ENCODE data around the gene MAML2.

Gene MAML2

DNA sequence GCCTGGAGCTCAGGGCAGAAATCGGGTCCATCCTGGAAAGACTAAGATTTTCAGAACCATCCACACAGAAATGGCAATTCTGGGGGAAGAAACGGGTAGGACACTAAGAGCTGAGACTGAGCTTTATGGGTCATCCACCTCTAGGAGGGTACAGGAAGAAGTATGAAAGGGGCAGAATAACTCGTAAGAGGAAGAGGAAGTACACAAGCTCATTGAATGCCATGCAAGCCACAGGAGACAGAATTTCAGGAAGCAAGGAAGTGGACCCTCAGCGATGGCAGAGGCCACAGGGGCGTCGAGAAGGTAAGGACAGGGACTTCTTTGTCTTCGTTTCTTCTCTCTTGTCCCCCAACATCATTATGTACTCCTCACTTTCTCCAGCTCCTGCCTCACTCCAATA is 169.6 kb downstream of the MAML2 start:
- H3K36me3 ChIP-seq (ENCODE audit: control insufficient read depth in 1 of 2, insufficient read depth in 2 of 2, low read depth in 1 of 2, low read length in 2 of 2) = peaks cover 4 to 12% of the 10 kb centered on the region in 2 experiments
- no peak overlapping the region for H3K23ac ChIP-seq (ENCODE audit: low read length in 2 of 2)
- H3K27ac ChIP-seq (ENCODE audit: low read length, poor library complexity, severe bottlenecking) = no peak overlapping the region
- no peak overlapping the region for H4K8ac ChIP-seq (ENCODE audit: low read length)
- no peaks in the 10 kb centered on the region for H3K27me3 ChIP-seq (ENCODE audit: control insufficient read depth in 1 of 2, insufficient read depth in 1 of 2, low read length in 2 of 2)
- H3K18ac ChIP-seq (ENCODE audit: low read depth in 1 of 2, low read length in 2 of 2) = peak overlapping the region; percentile 26 to 82
- H3K79me1 ChIP-seq (replicated peaks; ENCODE audit: low read length, poor library complexity, severe bottlenecking) = peaks cover 34% of the 10 kb centered on the region
- H2BK15ac ChIP-seq (ENCODE audit: low read depth, poor library complexity, severe bottlenecking) = no peak overlapping the region
- H3K9ac ChIP-seq (ENCODE audit: low read length) = no peak overlapping the region
- DNase-seq = no peak
- no peak overlapping the region for H4K91ac ChIP-seq (ENCODE audit: low read length)
- H3K4me1 ChIP-seq (ENCODE audit: control insufficient read depth, insufficient read depth, low read depth, low read length) = peaks cover 10% of the 10 kb centered on the region
- H2AFZ ChIP-seq (ENCODE audit: low read depth, low read length) = no peak overlapping the region
- H3K9me3 ChIP-seq (ENCODE audit: control insufficient read depth, low read length) = no peaks in the 10 kb centered on the region
- H2BK12ac ChIP-seq (ENCODE audit: low read length in 2 of 2) = peak overlapping the region in 1 of 2 experiments; percentile 42
- 90% methylated on average over 6 of the region's 7 CpGs for WGBS
- no peak overlapping the region for H2BK120ac ChIP-seq (ENCODE audit: low read depth, low read length)
- H3K4ac ChIP-seq (ENCODE audit: low read depth in 1 of 2, low read length in 2 of 2) = peak overlapping the region in 1 of 2 experiments; percentile 79
- no peak overlapping the region for H2BK5ac ChIP-seq (ENCODE audit: low read depth, low read length, poor library complexity, severe bottlenecking)
- H2AK5ac ChIP-seq (ENCODE audit: low read length, severe bottlenecking) = no peak overlapping the region
- no peak overlapping the region for H3K4me2 ChIP-seq (ENCODE audit: low read length, poor library complexity, severe bottlenecking)
- peak overlapping the region in 1 of 2 experiments; percentile 12 for H3K14ac ChIP-seq (ENCODE audit: low read length in 2 of 2)
- no peak overlapping the region for H3K4me3 ChIP-seq (ENCODE audit: insufficient read depth in 1 of 2, low read depth in 1 of 2, low read length in 2 of 2)

DNA sequence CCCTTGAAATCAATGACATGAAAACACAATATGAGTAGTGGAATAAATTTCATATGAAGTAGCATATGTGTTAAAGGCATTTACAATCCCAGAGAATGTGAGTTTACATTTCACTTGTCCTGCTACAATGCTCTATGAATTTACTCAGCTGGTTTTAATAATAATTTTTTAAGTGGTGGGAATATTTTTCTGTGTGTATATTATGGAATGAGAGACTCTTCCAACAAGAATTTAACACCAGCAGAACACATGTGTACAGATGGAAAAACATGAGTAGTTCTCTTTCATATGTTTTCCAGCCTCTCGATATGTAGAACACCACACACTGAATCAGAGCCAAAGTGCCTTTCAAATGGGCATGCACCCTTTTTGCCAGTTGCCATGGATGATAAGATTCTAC is 170.4 kb downstream of the MAML2 start:
- no peak overlapping the region for H3K27ac ChIP-seq (ENCODE audit: low read length, poor library complexity, severe bottlenecking)
- no peak overlapping the region for H4K91ac ChIP-seq (ENCODE audit: low read length)
- no peak for DNase-seq
- no peak overlapping the region for H3K4ac ChIP-seq (ENCODE audit: low read depth in 1 of 2, low read length in 2 of 2)
- H2BK120ac ChIP-seq (ENCODE audit: low read depth, low read length) = no peak overlapping the region
- no peak overlapping the region for H2BK15ac ChIP-seq (ENCODE audit: low read depth, poor library complexity, severe bottlenecking)
- no peaks in the 10 kb centered on the region for H3K27me3 ChIP-seq (ENCODE audit: control insufficient read depth in 1 of 2, insufficient read depth in 1 of 2, low read length in 2 of 2)
- peaks cover 0 to 10% of the 10 kb centered on the region in 2 experiments for H3K36me3 ChIP-seq (ENCODE audit: control insufficient read depth in 1 of 2, insufficient read depth in 2 of 2, low read depth in 1 of 2, low read length in 2 of 2)
- H3K9me3 ChIP-seq (ENCODE audit: control insufficient read depth, low read length) = no peaks in the 10 kb centered on the region
- H2AFZ ChIP-seq (ENCODE audit: low read depth, low read length) = no peak overlapping the region
- WGBS = 93% methylated on average over 1 of the region's 1 CpG
- H3K18ac ChIP-seq (ENCODE audit: low read depth in 1 of 2, low read length in 2 of 2) = peak overlapping the region in 1 of 2 experiments; percentile 37
- H2BK5ac ChIP-seq (ENCODE audit: low read depth, low read length, poor library complexity, severe bottlenecking) = no peak overlapping the region
- no peak overlapping the region for H3K9ac ChIP-seq (ENCODE audit: low read length)
- peaks cover 9% of the 10 kb centered on the region for H3K4me1 ChIP-seq (ENCODE audit: control insufficient read depth, insufficient read depth, low read depth, low read length)
- H3K4me2 ChIP-seq (ENCODE audit: low read length, poor library complexity, severe bottlenecking) = no peak overlapping the region
- H4K8ac ChIP-seq (ENCODE audit: low read length) = no peak overlapping the region
- no peak overlapping the region for H3K4me3 ChIP-seq (ENCODE audit: insufficient read depth in 1 of 2, low read depth in 1 of 2, low read length in 2 of 2)
- peaks cover 34% of the 10 kb centered on the region for H3K79me1 ChIP-seq (replicated peaks; ENCODE audit: low read length, poor library complexity, severe bottlenecking)
- no peak overlapping the region for H3K14ac ChIP-seq (ENCODE audit: low read length in 2 of 2)
- H3K23ac ChIP-seq (ENCODE audit: low read length in 2 of 2) = no peak overlapping the region
- no peak overlapping the region for H2BK12ac ChIP-seq (ENCODE audit: low read length in 2 of 2)
- no peak overlapping the region for H2AK5ac ChIP-seq (ENCODE audit: low read length, severe bottlenecking)

GRCh38 chr11:96169250-96169649 is 173.7 kb downstream of the MAML2 start:
- Histone ChIP-seq H3K9ac (ENCODE audit: low read length) (peak overlapping the region; percentile 74), H2BK15ac (ENCODE audit: low read depth, poor library complexity, severe bottlenecking) (no peak overlapping the region), H3K23ac (ENCODE audit: low read length in 2 of 2) (no peak overlapping the region), H3K79me1 (replicated peaks; ENCODE audit: low read length, poor library complexity, severe bottlenecking) (peaks cover 34% of the 10 kb centered on the region), H3K9me3 (ENCODE audit: control insufficient read depth, low read length) (no peaks in the 10 kb centered on the region), H3K36me3 (ENCODE audit: control insufficient read depth in 1 of 2, insufficient read depth in 2 of 2, low read depth in 1 of 2, low read length in 2 of 2) (peaks cover 0 to 5% of the 10 kb centered on the region in 2 experiments), H2BK12ac (ENCODE audit: low read length in 2 of 2) (peak overlapping the region; percentile 1 to 72), H3K4ac (ENCODE audit: low read depth in 1 of 2, low read length in 2 of 2) (peak overlapping the region in 1 of 2 experiments; percentile 50), H3K14ac (ENCODE audit: low read length in 2 of 2) (no peak overlapping the region), H3K18ac (ENCODE audit: low read depth in 1 of 2, low read length in 2 of 2) (peak overlapping the region; percentile 4 to 92), H4K8ac (ENCODE audit: low read length) (no peak overlapping the region), H3K27ac (ENCODE audit: low read length, poor library complexity, severe bottlenecking) (peak overlapping the region; percentile 75), H3K4me1 (ENCODE audit: control insufficient read depth, insufficient read depth, low read depth, low read length) (peaks cover 14% of the 10 kb centered on the region), H3K4me3 (ENCODE audit: insufficient read depth in 1 of 2, low read depth in 1 of 2, low read length in 2 of 2) (peak overlapping the region in 1 of 2 experiments; percentile 46), H2AFZ (ENCODE audit: low read depth, low read length) (no peak overlapping the region), H2AK5ac (ENCODE audit: low read length, severe bottlenecking) (peak overlapping the region; percentile 89), H4K91ac (ENCODE audit: low read length) (peak overlapping the region; percentile 2), H2BK120ac (ENCODE audit: low read depth, low read length) (peak overlapping the region; percentile 22), H3K27me3 (ENCODE audit: control insufficient read depth in 1 of 2, insufficient read depth in 1 of 2, low read length in 2 of 2) (no peaks in the 10 kb centered on the region), H2BK5ac (ENCODE audit: low read depth, low read length, poor library complexity, severe bottlenecking) (no peak overlapping the region), H3K4me2 (ENCODE audit: low read length, poor library complexity, severe bottlenecking) (no peak overlapping the region)
- 47% methylated on average over 3 of the region's 3 CpGs for WGBS
- peak; percentile 63 for DNase-seq

- no peak overlapping the region for H2AFZ ChIP-seq (ENCODE audit: low read depth, low read length)
- no peak overlapping the region for H2BK15ac ChIP-seq (ENCODE audit: low read depth, poor library complexity, severe bottlenecking)
- peaks cover 28% of the 10 kb centered on the region for H3K79me1 ChIP-seq (replicated peaks; ENCODE audit: low read length, poor library complexity, severe bottlenecking)
- no peak overlapping the region for H3K23ac ChIP-seq (ENCODE audit: low read length in 2 of 2)
- H4K91ac ChIP-seq (ENCODE audit: low read length) = no peak overlapping the region
- H3K4me3 ChIP-seq (ENCODE audit: insufficient read depth in 1 of 2, low read depth in 1 of 2, low read length in 2 of 2) = peak overlapping the region in 1 of 2 experiments; percentile 46
- H3K9me3 ChIP-seq (ENCODE audit: control insufficient read depth, low read length) = no peaks in the 10 kb centered on the region
- peak overlapping the region in 1 of 2 experiments; percentile 45 for H3K18ac ChIP-seq (ENCODE audit: low read depth in 1 of 2, low read length in 2 of 2)
- H3K27me3 ChIP-seq (ENCODE audit: control insufficient read depth in 1 of 2, insufficient read depth in 1 of 2, low read length in 2 of 2) = no peaks in the 10 kb centered on the region
- H3K27ac ChIP-seq (ENCODE audit: low read length, poor library complexity, severe bottlenecking) = peak overlapping the region; percentile 75
- H3K9ac ChIP-seq (ENCODE audit: low read length) = peak overlapping the region; percentile 74
- H2BK120ac ChIP-seq (ENCODE audit: low read depth, low read length) = no peak overlapping the region
- no peak overlapping the region for H3K4me2 ChIP-seq (ENCODE audit: low read length, poor library complexity, severe bottlenecking)
- no peak overlapping the region for H3K14ac ChIP-seq (ENCODE audit: low read length in 2 of 2)
- H4K8ac ChIP-seq (ENCODE audit: low read length) = no peak overlapping the region
- peaks cover 0 to 5% of the 10 kb centered on the region in 2 experiments for H3K36me3 ChIP-seq (ENCODE audit: control insufficient read depth in 1 of 2, insufficient read depth in 2 of 2, low read depth in 1 of 2, low read length in 2 of 2)
- H2AK5ac ChIP-seq (ENCODE audit: low read length, severe bottlenecking) = no peak overlapping the region
- DNase-seq = peak; percentile 96
- H2BK5ac ChIP-seq (ENCODE audit: low read depth, low read length, poor library complexity, severe bottlenecking) = no peak overlapping the region
- no peak overlapping the region for H3K4ac ChIP-seq (ENCODE audit: low read depth in 1 of 2, low read length in 2 of 2)
- WGBS = 0% methylated on average over 1 of the region's 2 CpGs
- H3K4me1 ChIP-seq (ENCODE audit: control insufficient read depth, insufficient read depth, low read depth, low read length) = peaks cover 14% of the 10 kb centered on the region
- peak overlapping the region in 1 of 2 experiments; percentile 23 for H2BK12ac ChIP-seq (ENCODE audit: low read length in 2 of 2)
Measured at GRCh38 chr11:96168623-96169022, 174.4 kb downstream of the MAML2 start.

All from mesenchymal stem cell (in vitro differentiated cells and primary cell).